Heart left ventricle (tissue), 16 donors: ENCODE results near the gene EPB41. TPM values are rescaled to one million over a fixed set of nuclear protein-coding genes. Genes with fewer than 3 reads are reported as not detected.

Source experiments
- ATAC-seq, 4 donors: fragments of 200-7000 bp; cut with Tn5 transposase; one replicate each; pipeline ENCODE4 v1.9.1; 2020 to 2022; ENCODE audit warnings: moderate library complexity in 4 of 4, mild to moderate bottlenecking in 3 of 4, moderate number of reproducible peaks in 1 of 4
- DNase-seq, 5 donors: peaks; one replicate each; pipeline ENCODE4 v3.0.0-alpha.2; 2020
- H3K27ac ChIP-seq, 12 donors: fragments of 200-600 bp; sonication (generic) in 4 of 12; one replicate each; pipeline versions ENCODE4 v1.5.0 to v1.8.0; 2016 to 2022; ENCODE audit warnings: mild to moderate bottlenecking in 2 of 12
- H3K27me3 ChIP-seq, 9 donors: fragments of 200-600 bp; sonication (generic) in 2 of 9; one replicate each; pipeline versions ENCODE4 v1.5.1 to v1.8.0; 2016 to 2022; ENCODE audit warnings: mild to moderate bottlenecking in 3 of 9
- H3K36me3 ChIP-seq, 9 donors: fragments of 200-600 bp; sonication (generic) in 2 of 9; one replicate each; pipeline versions ENCODE4 v1.5.0 to v1.8.0; 2018 to 2022; ENCODE audit warnings: mild to moderate bottlenecking in 2 of 9
- H3K4me1 ChIP-seq, 12 donors: fragments of 200-600 bp; sonication (generic) in 4 of 12; one replicate each; pipeline versions ENCODE4 v1.5.0 to v1.8.0; 2016 to 2022; ENCODE audit warnings: mild to moderate bottlenecking in 3 of 12
- H3K4me3 ChIP-seq, 12 donors: fragments of 200-600 bp; sonication (generic) in 4 of 12; one replicate each; pipeline versions ENCODE4 v1.5.0 to v1.8.0; 2017 to 2022; ENCODE audit warnings: mild to moderate bottlenecking in 9 of 12, moderate library complexity in 4 of 12
- H3K9me3 ChIP-seq, 12 donors: fragments of 200-600 bp; sonication (generic) in 4 of 12; one replicate each; pipeline versions ENCODE4 v1.5.0 to v1.8.0; 2016 to 2022; ENCODE audit warnings: mild to moderate bottlenecking in 1 of 12
- CTCF ChIP-seq, 12 donors: fragments of 200-600 bp; sonication (generic) in 4 of 12; IDR thresholded peaks; one replicate each; pipeline versions ENCODE4 v1.5.0 to v1.8.0; 2018 to 2022; ENCODE audit warnings: antibody characterized with exemption in 12 of 12, mild to moderate bottlenecking in 5 of 12
- POLR2A ChIP-seq, 2 donors: fragments of 450-650 bp; IDR thresholded peaks; one replicate each; pipeline ENCODE4 v1.6.1; 2017; ENCODE audit warnings: antibody characterized with exemption in 2 of 2, mild to moderate bottlenecking in 2 of 2, moderate library complexity in 2 of 2
- WGBS, 4 donors: extraction: QIAGEN DNeasy Blood & Tissue Kit in 2 of 4; methylation state at CpG; one replicate each; pipeline versions ENCODE4 v1.1.5 to v1.1.7; 2013 to 2018; 5-methylcytosine and 5-hydroxymethylcytosine counted together
- intact Hi-C, 10 donors: fragments of 100-400 bp; cut with DNase I; formaldehyde crosslinking; loops; one replicate each; pipeline versions ENCODE4 v1.11.1 to v1.14.2; 2022
- polyA plus RNA-seq, 2 donors: library from polyadenylated mRNA; stranded (reverse); fragments of 200-250 nt; gene quantifications; one replicate each; pipeline ENCODE4 v1.2.3, GENCODE V29; 2013
- total RNA-seq, 9 donors: library from RNA; depleted of rRNA in 2 of 9; stranded (reverse); fragments of >200 nt in 2 of 9; fragmentation: NEBNext Ultra II Directional in 3 of 9; extraction: Animal tissue kit (Norgen Biotek cat#: 25700) in 3 of 9; gene quantifications; one replicate each; pipeline versions ENCODE4 v1.1.0 to v1.2.4, GENCODE V29; 2016 to 2023
- donor health status: ischemic (EF 13 %, LVEDD 7.1; RV severe dilation, severe dysfunction).
- donor health status: healthy with polysubstance abuse.
- donor health status: DM: no; HTN: yes; CAD: no.
- donor health status: DM: no; HTN: no; CAD: no.
- donor health status: ischemic (EF 25% LVEDD 6.9; RV normal size, moderate dysfunction).
- donor health status: ischemic (EF 25% LVEDD 5.7; RV mildly dilated, moderate dysfunction).
- donor health status: healthy.
- donor health status: DM: yes; HTN: yes; CAD: no.
- donor health status: ischemic (EF 35%, LVEDD 5.7; RV mildly dilated, moderate dysfunction).
- donor health status: nonischemic (EF 11% LVEDD 7.7; RV severe dilation, severe dysfunction).
- donor health status: DM: yes; HTN: yes; CAD: no.
- donor health status: PGD.
- donor health status: ischemic (EF 29% LVEDD 5.4; RV normal size, mild dysfunction).
- donor health status: nonischemic (EF 23%, LVEDD 6.1; RV moderate dilation, normal function).

The EPB41 gene
- total and polyA plus RNA-seq, 11 donors: 7.8 to 34.4 (median 20.1) TPM

- 88 to 100% (median 92%) methylated on average over 1 of the region's 1 CpG for WGBS, 4 donors
- Histone ChIP-seq H3K4me3 (no peak overlapping the region), H3K9me3 (no peaks in the 10 kb centered on the region), H3K4me1 (no peaks in the 10 kb centered on the region), H3K36me3 (peaks cover 0 to 19% (median 0%) of the 10 kb centered on the region in 9 donors), H3K27me3 (no peaks in the 10 kb centered on the region), H3K27ac (peak overlapping the region in 1 of 12 donors; percentile 30)
- no peak for TF ChIP-seq POLR2A (IDR thresholded peaks at IDR 0.05)
- TF ChIP-seq CTCF (IDR thresholded peaks at IDR 0.05): no peak
- intact Hi-C loops: no loop called here
- ATAC-seq: no peak
- DNase-seq: no peak
These were observed 140.8 kb downstream of the EPB41 start for GRCh38 chr1:29055160-29055559.

GRCh38 chr1:29056256-29056655, 141.9 kb downstream of the EPB41 start:
- no peak overlapping the region for H3K27ac ChIP-seq
- WGBS, 4 donors: 90 to 99% (median 96%) methylated on average over 4 of the region's 4 CpGs
- intact Hi-C loops: no loop called here
- H3K4me3 ChIP-seq: no peak overlapping the region
- ATAC-seq: no peak
- DNase-seq: no peak
- peaks cover 0 to 19% (median 0%) of the 10 kb centered on the region in 9 donors for H3K36me3 ChIP-seq
- no peak for TF ChIP-seq CTCF (IDR thresholded peaks at IDR 0.05)
- TF ChIP-seq POLR2A (IDR thresholded peaks at IDR 0.05): no peak
- H3K27me3 ChIP-seq: no peaks in the 10 kb centered on the region
- no peaks in the 10 kb centered on the region for H3K9me3 ChIP-seq
- H3K4me1 ChIP-seq: no peaks in the 10 kb centered on the region

GRCh38 chr1:29057700-29058099, 143.3 kb downstream of the EPB41 start:
- H3K4me3 ChIP-seq: no peak overlapping the region
- TF ChIP-seq CTCF (IDR thresholded peaks at IDR 0.05): no peak
- no peak for TF ChIP-seq POLR2A (IDR thresholded peaks at IDR 0.05)
- H3K27ac ChIP-seq: no peak overlapping the region
- intact Hi-C loops: no loop called here
- H3K9me3 ChIP-seq: no peaks in the 10 kb centered on the region
- H3K4me1 ChIP-seq: peaks cover 0 to 5% (median 0%) of the 10 kb centered on the region in 12 donors
- H3K36me3 ChIP-seq: peaks cover 0 to 21% (median 0%) of the 10 kb centered on the region in 9 donors
- peak in 1 of 4 donors; percentile 34 for ATAC-seq
- DNase-seq: no peak
- H3K27me3 ChIP-seq: no peaks in the 10 kb centered on the region

- intact Hi-C loops: no loop called here
- 40 to 46% (median 43%) methylated on average over 4 of the region's 4 CpGs for WGBS, 4 donors
These were observed 148.0 kb downstream of the EPB41 start for GRCh38 chr1:29062157-29062942.

More at GRCh38 chr1:29062157-29062942, 148.0 kb downstream of the EPB41 start:
- peaks cover 0 to 8% (median 0%) of the 10 kb centered on the region in 12 donors for H3K4me1 ChIP-seq
- no peak overlapping the region for H3K4me3 ChIP-seq
- H3K36me3 ChIP-seq: peaks cover 0 to 36% (median 3%) of the 10 kb centered on the region in 9 donors
- no peak for ATAC-seq
- DNase-seq: no peak
- TF ChIP-seq POLR2A (IDR thresholded peaks at IDR 0.05): no peak
- no peak for TF ChIP-seq CTCF (IDR thresholded peaks at IDR 0.05)
- no peaks in the 10 kb centered on the region for H3K9me3 ChIP-seq
- H3K27me3 ChIP-seq: no peaks in the 10 kb centered on the region
- H3K27ac ChIP-seq: no peak overlapping the region
